Measurements from ENCODE around the gene HAP1.
A peak's percentile ranks its signal among the peaks of the same experiment; 100 is the strongest.

HAP1 gene

GRCh38 chr17:41763327-41763726 is 28.9 kb upstream of the HAP1 start:
- DNase-seq, result no peak

DNA sequence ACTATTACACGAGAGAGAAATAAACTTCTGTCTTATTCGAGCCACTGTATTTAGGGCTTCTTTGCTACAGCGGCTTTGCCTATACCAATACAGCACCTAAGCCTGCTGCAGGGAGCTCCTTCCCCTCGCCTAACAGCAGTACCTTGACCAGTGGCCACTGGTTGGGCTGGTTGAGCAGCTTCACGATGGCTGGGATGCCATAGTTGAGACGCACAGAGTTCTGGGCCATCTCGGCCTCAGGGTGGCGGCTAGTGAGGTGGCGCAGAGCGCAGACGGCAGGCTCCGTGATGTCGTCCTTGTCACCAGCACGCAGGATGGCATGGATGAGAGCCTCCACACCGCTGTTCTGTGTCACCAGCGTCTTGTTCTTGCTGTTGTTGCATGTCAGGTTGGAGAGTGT is 28.4 kb upstream of the HAP1 start:
- DNase-seq, result no peak

GRCh38 chr17:41762391-41762790 is 27.9 kb upstream of the HAP1 start:
- DNase-seq, result no peak

DNA sequence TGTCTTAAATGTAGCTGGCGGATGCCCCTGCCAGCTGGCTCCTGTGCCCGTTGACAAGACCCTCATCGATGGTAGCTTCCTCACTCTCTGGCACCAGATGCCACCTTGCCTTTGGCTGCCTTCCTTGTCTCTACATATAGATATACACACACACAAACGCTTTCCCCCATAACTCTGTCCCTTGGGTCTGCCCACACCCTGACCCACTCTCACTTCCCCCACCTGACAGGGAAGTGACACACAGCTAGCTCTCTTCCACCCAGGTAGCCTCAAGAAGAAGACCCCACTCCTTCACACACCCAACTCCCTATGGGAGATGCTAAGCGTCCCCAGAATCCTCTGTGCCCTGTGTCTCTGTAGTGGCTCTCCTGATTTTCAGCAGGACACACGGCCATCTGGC is 26.4 kb upstream of the HAP1 start:
- no peak for DNase-seq

DNA sequence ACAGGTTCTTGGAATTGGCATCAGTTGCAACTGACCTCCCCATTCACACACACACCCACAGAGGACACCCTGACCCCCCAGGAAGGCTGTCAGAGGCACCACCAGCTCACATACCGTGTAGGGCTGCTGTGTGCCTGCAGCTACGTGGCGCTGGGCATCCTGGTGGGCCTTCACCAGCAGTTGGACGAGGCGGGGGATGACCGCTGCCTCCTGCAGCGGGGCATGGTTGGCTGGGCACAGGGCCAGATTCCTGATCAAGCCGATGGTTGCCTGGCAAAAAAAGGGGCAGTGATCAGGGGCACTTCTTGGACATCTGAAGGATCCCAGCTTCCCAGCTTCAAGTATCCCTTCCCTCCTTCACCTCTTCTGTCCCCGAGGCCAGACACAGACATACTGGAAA is 24.2 kb upstream of the HAP1 start:
- no peak for DNase-seq

DNA sequence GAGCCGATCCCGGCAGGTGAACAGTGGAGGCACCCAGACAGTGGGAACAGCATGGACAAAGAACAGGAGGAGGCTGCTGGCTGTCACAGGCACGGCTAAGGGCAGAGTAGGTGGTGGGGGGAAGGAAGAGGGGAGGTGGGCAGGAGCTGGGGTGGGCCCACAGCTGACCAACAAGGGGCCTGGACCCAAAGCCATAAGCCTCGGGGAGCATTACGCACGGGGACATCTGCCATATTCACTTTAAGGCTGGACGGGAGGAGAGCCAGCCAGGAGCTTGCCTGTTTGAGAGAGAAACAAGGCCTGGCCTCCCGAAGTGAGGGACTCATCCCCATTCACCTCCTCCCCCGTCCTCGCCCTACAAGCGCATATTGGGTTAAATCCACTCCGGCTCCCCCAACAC is 19.6 kb upstream of the HAP1 start:
- no peak for DNase-seq

DNA sequence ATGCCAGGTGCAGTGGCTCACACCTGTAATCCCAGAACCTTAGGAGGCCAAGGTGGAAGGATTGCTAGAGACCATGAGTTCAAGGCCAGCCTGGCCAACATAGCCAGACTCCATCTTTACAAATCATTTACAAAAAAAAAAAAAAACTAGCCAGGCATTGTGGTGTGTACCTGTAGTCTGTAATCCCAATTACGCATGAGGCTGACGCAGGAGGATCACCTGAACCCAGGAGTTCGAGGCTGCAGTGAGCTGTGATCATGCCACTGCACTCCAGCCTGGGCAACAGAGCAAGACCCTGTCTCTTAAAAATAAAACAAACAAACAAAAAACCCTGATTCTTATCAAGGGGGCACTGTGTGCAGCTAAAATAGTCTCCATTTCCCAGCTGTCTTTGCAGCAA is 16.8 kb upstream of the HAP1 start:
- DNase-seq, result no peak

- DNase-seq, result no peak
Measured at GRCh38 chr17:41750862-41751261, 16.4 kb upstream of the HAP1 start.

DNA sequence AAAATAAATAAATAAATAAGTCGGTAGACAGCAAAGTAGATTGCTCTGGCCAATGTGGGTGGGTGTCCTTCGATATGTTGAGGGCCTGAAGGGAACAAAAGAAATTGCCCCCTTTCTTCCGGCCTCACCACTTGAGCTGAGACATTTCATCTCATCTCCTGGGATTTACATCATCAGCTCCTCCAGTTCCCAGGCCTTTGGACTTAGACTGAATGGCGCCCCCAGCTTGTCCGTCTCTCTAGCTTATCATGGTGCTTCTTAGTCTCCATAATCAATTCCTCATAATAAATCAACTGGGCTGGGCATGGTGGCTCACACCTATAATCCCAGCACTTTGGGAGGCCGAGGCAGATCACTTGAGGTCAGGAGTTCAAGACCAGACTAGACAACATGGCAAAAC is 13.8 kb upstream of the HAP1 start:
- DNase-seq, result no peak

- no peak for DNase-seq
Measured at GRCh38 chr17:41741709-41742108, 7.3 kb upstream of the HAP1 start.

DNA sequence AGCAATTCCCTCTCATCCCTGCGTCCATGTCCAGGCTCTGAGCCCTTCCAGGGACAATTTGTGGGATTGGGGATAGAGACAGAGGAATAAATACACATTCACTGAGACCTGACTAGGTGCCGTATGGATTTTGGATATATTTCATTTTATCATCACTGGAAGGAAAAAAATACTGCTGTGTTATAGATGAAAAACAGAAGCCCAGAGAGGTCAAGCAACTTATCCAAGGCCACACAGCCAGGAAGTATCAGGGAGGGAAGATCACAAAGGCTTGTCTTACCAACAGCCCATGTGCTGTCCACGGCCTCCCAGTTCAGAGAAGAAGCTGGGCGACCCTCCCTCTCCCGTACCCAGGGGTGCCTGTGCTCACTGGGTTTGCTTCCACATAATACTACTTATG is 6.1 kb upstream of the HAP1 start:
- DNase-seq, result no peak

- DNase-seq, result no peak
Measured at GRCh38 chr17:41739661-41740352, 5.4 kb upstream of the HAP1 start.

DNA sequence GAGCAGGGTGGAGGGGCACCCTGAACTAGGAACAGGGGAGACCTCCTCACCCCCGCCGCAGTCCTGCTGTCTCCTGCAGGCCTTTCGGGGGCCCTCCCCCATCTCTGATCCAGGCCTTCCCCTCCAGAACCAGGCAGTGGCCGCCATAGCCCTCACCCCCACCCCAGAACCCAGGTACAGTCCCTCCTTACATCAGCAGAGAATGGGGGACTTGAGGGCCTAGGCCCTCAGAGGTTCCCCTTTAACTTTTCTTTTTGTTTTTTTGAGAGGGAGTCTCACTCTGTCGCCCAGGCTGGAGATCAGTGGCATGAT is 4.3 kb upstream of the HAP1 start:
- DNase-seq, result no peak

GRCh38 chr17:41738077-41738800 is 3.8 kb upstream of the HAP1 start:
- DNase-seq, result peak; percentile 89

DNA sequence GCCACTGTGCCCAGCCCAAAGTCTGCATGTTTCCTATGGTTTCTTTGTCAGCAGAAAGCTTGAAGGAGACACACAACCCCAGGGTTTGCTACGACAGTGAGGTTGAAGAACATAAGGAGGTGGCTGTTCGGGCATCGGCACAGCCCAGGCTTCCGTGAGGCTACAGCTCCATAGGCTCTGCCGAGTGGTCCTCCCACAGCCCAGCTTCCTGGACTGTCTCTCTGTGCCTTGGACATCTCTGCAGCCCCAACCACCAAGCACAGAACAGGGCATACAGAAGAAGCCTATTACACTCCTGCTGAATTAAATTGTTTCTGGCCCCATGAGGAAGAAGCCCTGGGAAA is 3.2 kb upstream of the HAP1 start:
- DNase-seq, result no peak

- no peak for DNase-seq
Measured at GRCh38 chr17:41736983-41737679, 2.7 kb upstream of the HAP1 start.

- no peak for DNase-seq
Measured at GRCh38 chr17:41735744-41736143, 1.3 kb upstream of the HAP1 start.

- no peak for DNase-seq
Measured at GRCh38 chr17:41734949-41735313, 488 bp upstream of the HAP1 start.

- DNase-seq, result no peak
Measured at GRCh38 chr17:41733348-41734138, 900 bp downstream of the HAP1 start.

DNA sequence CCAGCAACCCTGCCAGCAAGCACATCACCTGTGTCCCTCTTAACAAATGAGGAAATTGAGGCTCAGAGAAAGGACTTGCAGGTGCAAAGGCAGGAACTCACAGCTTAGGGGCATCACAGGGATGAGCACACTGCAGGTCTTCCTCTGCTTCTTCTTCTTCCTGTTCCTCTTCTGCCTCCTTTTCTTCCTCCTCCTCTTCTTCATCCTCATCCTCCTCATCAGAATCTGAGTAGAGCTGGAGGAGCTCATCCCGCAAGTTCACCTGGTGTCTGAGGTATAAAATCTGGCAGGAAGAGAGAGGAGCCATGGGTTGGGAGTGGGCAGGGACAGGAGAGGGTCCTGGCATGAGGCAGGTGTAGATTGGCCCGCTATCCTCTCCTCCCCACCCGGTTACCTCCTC is 2.6 kb downstream of the HAP1 start:
- DNase-seq, result no peak

DNA sequence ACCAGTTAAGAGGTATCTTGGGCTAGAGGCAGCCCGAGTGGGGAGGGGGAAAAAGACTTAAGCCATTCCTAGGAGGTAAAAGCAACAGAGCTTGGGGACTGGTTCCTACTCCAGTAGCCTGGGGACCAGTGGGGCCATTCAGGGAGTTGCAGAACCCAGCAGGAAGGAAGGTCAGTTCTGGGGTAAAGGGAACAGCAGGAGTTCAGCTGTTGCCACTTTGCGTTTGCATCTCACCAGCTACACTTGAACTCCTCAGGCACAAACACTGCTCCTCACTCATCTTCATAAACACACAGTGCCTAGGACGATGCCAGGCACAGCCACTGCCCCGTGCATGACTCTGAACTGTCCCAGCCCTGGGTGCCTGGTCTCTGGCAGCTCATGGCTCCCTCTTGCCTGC is 4.0 kb downstream of the HAP1 start:
- no peak for DNase-seq

- no peak for DNase-seq
Measured at GRCh38 chr17:41728056-41728455, 6.4 kb downstream of the HAP1 start.

DNA sequence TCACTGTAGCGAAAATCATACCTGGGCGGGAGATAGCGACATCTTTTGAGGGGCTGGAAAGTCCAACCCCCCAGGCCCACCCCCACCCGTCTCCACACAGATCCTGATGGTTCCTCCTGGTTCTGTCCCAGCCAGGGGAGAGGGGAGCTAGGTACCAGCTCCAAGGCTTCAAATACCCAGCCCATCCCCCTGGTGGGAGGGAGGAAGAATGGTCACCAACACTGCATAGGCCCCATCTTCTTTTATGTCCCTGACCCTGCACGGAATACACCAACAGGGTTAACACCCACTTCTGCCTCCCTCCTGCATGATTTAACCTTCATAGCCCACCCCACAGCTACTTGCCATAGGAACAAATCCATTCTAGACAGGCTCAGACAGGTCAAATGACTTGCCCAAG is 9.3 kb downstream of the HAP1 start:
- DNase-seq, result no peak

All from stimulated activated CD8-positive, alpha-beta memory T cell treated with anti-CD3 and anti-CD28 coated beads, Interleukin-4, amount 100 ng/mL, for 48 hours (primary cell).